K562 (cell line): Measurements from ENCODE around the gene NEUROD6. TPM values are rescaled to one million over a fixed set of nuclear protein-coding genes. Genes with fewer than 3 reads are reported as not detected.

Source experiments
- ATAC-seq: fragments of 200-7000 bp; cut with Tn5 transposase; 3 replicates; pipeline ENCODE4 v1.9.1; 2020; ENCODE audit warnings: moderate library complexity
- BruUV-seq: library from RNA; stranded (reverse); fragments of 400-500 nt; replicated peaks from 2 replicates; lab custom pipeline; 2021; lab: Mats Ljungman, UMichigan
- CTCF ChIA-PET: fragments of 300-600 bp; formaldehyde crosslinking; extraction: SDS; loops from one replicate; lab custom pipeline; 2021; ENCODE audit warnings: low intra/inter-chr PET ratio; lab: Yijun Ruan, JAX
- POLR2A ChIA-PET: fragments of 300-600, 350-650 bp; sonication (Branson Sonifier 250); formaldehyde crosslinking; extraction: SDS; loops from one replicate; lab custom pipeline; 2021; ENCODE audit warnings: antibody characterized with exemption, inconsistent platforms; lab: Yijun Ruan, JAX
- DNase-seq, 4 experiments: peaks; one replicate each; pipeline versions ENCODE4 v3.0.0 to v3.0.0-alpha.2; 2011 to 2018; ENCODE audit warnings: low spot score in 3 of 4, mixed read lengths in 3 of 4; ENCODE audit errors: extremely low read depth in 1 of 4
- FAIRE-seq: peaks from 2 replicates; lab custom pipeline; 2011; peaks lifted over from hg19 to GRCh38; lab: Jason Lieb, UNC
- H2AFZ ChIP-seq: 2 replicates; pipeline ENCODE4 v1.6.0; 2011; ENCODE audit warnings: low read depth, low read length, control low read depth, inconsistent platforms
- H3K27ac ChIP-seq: fragments of 200-600 bp; 3 replicates; pipeline ENCODE4 v1.8.0; 2011; ENCODE audit warnings: low read depth, mild to moderate bottlenecking, control low read depth, inconsistent platforms, low read length, moderate library complexity, mixed read lengths; ENCODE audit errors: extremely low read depth
- H3K27me3 ChIP-seq, 2 experiments: fragments of 300-600 bp in 1 of 2; 2 replicates in 1 of 2; 3 replicates in 1 of 2; pipeline versions ENCODE4 v1.6.0 to v1.8.0; 2011; ENCODE audit warnings: inconsistent platforms in 2 of 2, low read length in 2 of 2, mild to moderate bottlenecking in 1 of 2, mixed read lengths in 1 of 2, moderate library complexity in 1 of 2; ENCODE audit not compliant: control insufficient read depth in 2 of 2, insufficient read depth in 2 of 2
- H3K36me3 ChIP-seq: fragments of 300-600 bp; 3 replicates; pipeline ENCODE4 v1.8.0; 2011; ENCODE audit warnings: mild to moderate bottlenecking, low read length, inconsistent platforms; ENCODE audit not compliant: control insufficient read depth, insufficient read depth
- H3K4me1 ChIP-seq, 2 experiments: fragments of 200-600 bp in 1 of 2; replicated peaks in 1 of 2; 2 replicates in 1 of 2; 3 replicates in 1 of 2; pipeline versions ENCODE4 v1.5.1 to v1.8.0; 2011; ENCODE audit warnings: inconsistent platforms in 2 of 2, low read length in 2 of 2, mild to moderate bottlenecking in 1 of 2, mixed read lengths in 1 of 2, moderate library complexity in 1 of 2; ENCODE audit not compliant: control insufficient read depth in 2 of 2, insufficient read depth in 2 of 2
- H3K4me2 ChIP-seq: 2 replicates; pipeline ENCODE4 v1.6.1; 2011; ENCODE audit warnings: low read length, control low read depth, inconsistent platforms, mixed read lengths; ENCODE audit not compliant: insufficient read depth
- H3K4me3 ChIP-seq: fragments of 200-600 bp; sonication (generic), shearing (Covaris generic); 2 replicates; pipeline ENCODE4 v1.5.1; 2016; ENCODE audit warnings: control low read depth, inconsistent platforms
- H3K79me2 ChIP-seq: fragments of 200-600 bp; 3 replicates; pipeline ENCODE4 v1.8.0; 2011; ENCODE audit warnings: low read length, inconsistent platforms; ENCODE audit not compliant: control insufficient read depth, insufficient read depth
- H3K9ac ChIP-seq, 2 experiments: 2 replicates each; pipeline versions ENCODE4 v1.6.0 to v1.6.1; 2011; ENCODE audit warnings: low read depth in 2 of 2, low read length in 2 of 2, control low read depth in 1 of 2, inconsistent platforms in 1 of 2, mild to moderate bottlenecking in 1 of 2, mixed read lengths in 1 of 2; ENCODE audit not compliant: insufficient read depth in 1 of 2
- H3K9me1 ChIP-seq: one replicate; pipeline ENCODE4 v1.6.0; 2011; ENCODE audit warnings: inconsistent platforms, mild to moderate bottlenecking, low read length, moderate library complexity; ENCODE audit not compliant: control insufficient read depth, insufficient read depth
- H3K9me3 ChIP-seq: replicated peaks from 2 replicates; pipeline ENCODE4 v1.5.1; 2011; ENCODE audit warnings: low read depth, low read length, inconsistent platforms; ENCODE audit not compliant: control insufficient read depth, insufficient read depth
- H4K20me1 ChIP-seq: replicated peaks from 2 replicates; pipeline ENCODE4 v1.6.1; 2011; ENCODE audit warnings: low read length, inconsistent platforms, mixed read lengths; ENCODE audit not compliant: control insufficient read depth, insufficient read depth
- AFF4 ChIP-seq: sonication (generic); formaldehyde crosslinking; IDR thresholded peaks from 2 replicates; pipeline ENCODE4 v1.8.0; 2023; ENCODE audit warnings: mild to moderate bottlenecking, missing genetic modification reagents
- ATF6 ChIP-seq: sonication (generic); formaldehyde crosslinking; IDR thresholded peaks from 2 replicates; pipeline ENCODE4 v1.4.0; 2020; ENCODE audit warnings: mild to moderate bottlenecking, missing genetic modification reagents
- FOS ChIP-seq: IDR thresholded peaks from 3 replicates; pipeline ENCODE4 v1.6.1; 2011; ENCODE audit not compliant: insufficient read length; ENCODE audit errors: extremely low read depth
- PCBP2 ChIP-seq: fragments of 200-400 bp; formaldehyde crosslinking; IDR thresholded peaks from 2 replicates; pipeline ENCODE4 v1.6.1; 2018; ENCODE audit warnings: low read length, low read depth, mild to moderate bottlenecking, moderate library complexity; ENCODE audit not compliant: poor library complexity, severe bottlenecking
- POLR2AphosphoS5 ChIP-seq: IDR thresholded peaks from 2 replicates; pipeline ENCODE4 v1.6.1; 2011; ENCODE audit warnings: mild to moderate bottlenecking, low read depth, low read length, moderate library complexity; ENCODE audit not compliant: control insufficient read depth, insufficient read depth
- PTRF ChIP-seq: fragments of 450-650 bp; IDR thresholded peaks from 2 replicates; pipeline ENCODE4 v1.6.1; 2016; ENCODE audit warnings: mild to moderate bottlenecking, missing genetic modification characterization, missing compliant biosample characterization
- PTTG1 ChIP-seq: fragments of 450-650 bp; IDR thresholded peaks from 2 replicates; pipeline ENCODE4 v1.6.1; 2016; ENCODE audit warnings: low read depth, mild to moderate bottlenecking, missing genetic modification characterization, missing compliant biosample characterization
- RAD51 ChIP-seq: fragments of 450-650 bp; IDR thresholded peaks from 2 replicates; pipeline ENCODE4 v1.7.1; 2016; ENCODE audit warnings: low read depth, mild to moderate bottlenecking, borderline replicate concordance
- RFX1 ChIP-seq: fragments of 450-650 bp; IDR thresholded peaks from 2 replicates; pipeline ENCODE4 v1.6.1; 2016; ENCODE audit warnings: mild to moderate bottlenecking, moderate library complexity
- ZNF41 ChIP-seq: fragments of 250-450 bp; sonication (Bioruptor Pico); conservative IDR thresholded peaks from 2 replicates; pipeline ENCODE4 v1.4.0; 2020; ENCODE audit warnings: mild to moderate bottlenecking
- ZNF589 ChIP-seq: fragments of 200-800 bp; sonication (Bioruptor generic); IDR thresholded peaks from 2 replicates; pipeline ENCODE4 v1.6.1; 2016; ENCODE audit warnings: low read depth, missing genetic modification characterization, missing compliant biosample characterization
- ZNF764 ChIP-seq: fragments of 250-450 bp; sonication (Bioruptor Pico); IDR thresholded peaks from 2 replicates; pipeline ENCODE4 v1.4.0; 2020; ENCODE audit warnings: low read depth, mild to moderate bottlenecking, moderate library complexity
- ZNF77 ChIP-seq: fragments of 250-450 bp; sonication (Bioruptor Pico); IDR thresholded peaks from 2 replicates; pipeline ENCODE4 v1.5.0; 2020
- WGBS: fragments of 100-300 bp; shearing (Covaris generic); methylation state at CpG from one replicate; pipeline ENCODE4 v1.1.6; 2016; ENCODE audit warnings: low coverage, mixed read lengths; ENCODE audit not compliant: insufficient coverage; ENCODE audit errors: missing lambda C conversion rate; 5-methylcytosine and 5-hydroxymethylcytosine counted together
- in situ Hi-C: fragments of 300-500 bp; cut with MboI; formaldehyde crosslinking; loops from 4 replicates; pipeline ENCODE4 v1.15.0; 2018; ENCODE audit warnings: inconsistent platforms, mixed read lengths
- intact Hi-C: fragments of 100-400 bp; cut with micrococcal nuclease; formaldehyde crosslinking; loops from 2 replicates; pipeline ENCODE4 v1.14.2; 2022
- polyA plus RNA-seq, 8 experiments: library from polyadenylated mRNA; depleted of rRNA in 4 of 8; stranded (reverse) in 5 of 8; unstranded in 3 of 8; fragments of >200 nt; fragmentation: Nextera tagmentation in 2 of 8; fragmentation: Illumina TruSeq in 1 of 8; extraction: Ambion mirVana in 2 of 8; extraction: Trizol in 1 of 8; gene quantifications; 2 replicates each; pipeline versions ENCODE4 v1.2.1 to v1.2.3, GENCODE V29; 2011 to 2014; ENCODE audit warnings: inconsistent platforms in 1 of 8, missing spikeins in 1 of 8
- total RNA-seq, 7 experiments: library from RNA; depleted of rRNA in 6 of 7; stranded (reverse); fragments of >200 nt in 6 of 7; fragmentation: Illumina TruSeq in 2 of 7; extraction: Trizol in 2 of 7; gene quantifications; 2 replicates each; pipeline versions ENCODE4 v1.2.1 to v1.2.3, GENCODE V29; 2011 to 2021; ENCODE audit warnings: low replicate concordance in 1 of 7

The NEUROD6 gene
- total and polyA plus RNA-seq, 9 of the 15 experiments (the other 6 are each of a cell fraction or from before 2014, with no cell fraction given): not detected

GRCh38 chr7:31304446-31304845 lies 36.1 kb downstream of the NEUROD6 start:
- Histone ChIP-seq H3K9ac (no peak overlapping the region), H2AFZ (no peak overlapping the region), H3K27ac (no peak overlapping the region), H3K4me2 (no peak overlapping the region), H3K4me1 (no peaks in the 10 kb centered on the region), H3K36me3 (no peaks in the 10 kb centered on the region), H4K20me1 (no peaks in the 10 kb centered on the region), H3K9me1 (no peaks in the 10 kb centered on the region), H3K4me3 (no peak overlapping the region), H3K79me2 (no peaks in the 10 kb centered on the region), H3K27me3 (peaks cover 0 to 6% of the 10 kb centered on the region in 2 experiments; a peak in 2 of 5 replicates), H3K9me3 (no peaks in the 10 kb centered on the region)
- in situ Hi-C loops (no loop called here), intact Hi-C loops (no loop called here)
- no peak for TF ChIP-seq PTRF
- TF ChIP-seq AFF4 (CRISPR knock-in tag): no peak
- no peak for TF ChIP-seq ZNF589 (CRISPR knock-in tag)
- TF ChIP-seq ATF6 (CRISPR knock-in tag): no peak
- no peak for TF ChIP-seq FOS
- TF ChIP-seq RAD51: no peak
- no peak for TF ChIP-seq ZNF41
- TF ChIP-seq RFX1: no peak
- TF ChIP-seq ZNF764: no peak
- TF ChIP-seq PCBP2: no peak
- TF ChIP-seq ZNF77: no peak
- TF ChIP-seq POLR2AphosphoS5: no peak
- no peak for TF ChIP-seq PTTG1 (tag)
- no peak for ATAC-seq
- whole genome bisulfite sequencing: 0% methylated on average over 4 of the region's 4 CpGs
- ChIA-PET POLR2A (no interaction called here), CTCF (no interaction called here)
- no peak for DNase-seq
- peak; percentile 6 for FAIRE-seq
- BruUV-seq: no TSS peak
